ENCODE results near the gene PTPN11.

- no peak for TF ChIP-seq CTCF (optimal IDR thresholded peaks at IDR 0.05 in 1 of 3, IDR thresholded peaks at IDR 0.05 in 1 of 3, conservative IDR thresholded peaks at IDR 0.05 in 1 of 3; ENCODE audit: extremely low read depth in 1 of 3, insufficient read depth in 2 of 3, low read length in 3 of 3)
- no peak for TF ChIP-seq EZH2 (IDR thresholded peaks at IDR 0.05; ENCODE audit: low read length)
Observed at GRCh38 chr12:112527501-112527900, 108.8 kb downstream of the PTPN11 start.
